AG09319 (cell line): Measurements from ENCODE around the gene KAT5.
"Not testable (repeated sequence)": the region's sequence is repeated elsewhere in the genome, so short reads cannot be mapped to it uniquely, and the experiment has no call there.

Experiments used
- DNase-seq: peaks from one replicate; pipeline ENCODE4 v3.0.0-alpha.2; 2010; ENCODE audit warnings: low read depth; ENCODE audit errors: extremely low read depth
- CTCF ChIP-seq: IDR thresholded peaks from 2 replicates; pipeline ENCODE4 v1.5.1; 2011; ENCODE audit warnings: low read depth, mild to moderate bottlenecking, inconsistent platforms, low read length, moderate library complexity

Gene KAT5

DNA sequence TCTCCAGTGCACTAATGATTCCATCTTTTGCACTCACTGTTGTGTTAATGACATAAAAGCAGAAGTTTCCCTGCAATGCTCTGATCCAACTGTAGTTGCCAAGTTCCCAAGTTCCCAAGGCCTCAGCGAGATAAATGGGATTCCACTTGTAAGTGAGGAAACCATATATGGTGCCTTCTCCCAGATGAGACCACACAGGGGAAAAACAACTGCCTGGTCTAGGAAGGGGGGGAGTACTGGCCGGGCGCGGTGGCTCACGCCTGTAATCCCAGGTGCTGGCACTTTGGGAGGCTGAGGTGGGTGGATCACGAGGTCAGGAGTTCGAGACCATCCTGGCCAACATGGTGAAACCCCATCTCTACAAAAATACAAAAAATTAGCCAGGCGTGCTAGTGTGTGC is 26.1 kb upstream of the KAT5 start:
- DNase-seq = no peak
- no peak for TF ChIP-seq CTCF

GRCh38 chr11:65691847-65692246 is 20.2 kb upstream of the KAT5 start:
- DNase-seq = not testable (repeated sequence)

DNA sequence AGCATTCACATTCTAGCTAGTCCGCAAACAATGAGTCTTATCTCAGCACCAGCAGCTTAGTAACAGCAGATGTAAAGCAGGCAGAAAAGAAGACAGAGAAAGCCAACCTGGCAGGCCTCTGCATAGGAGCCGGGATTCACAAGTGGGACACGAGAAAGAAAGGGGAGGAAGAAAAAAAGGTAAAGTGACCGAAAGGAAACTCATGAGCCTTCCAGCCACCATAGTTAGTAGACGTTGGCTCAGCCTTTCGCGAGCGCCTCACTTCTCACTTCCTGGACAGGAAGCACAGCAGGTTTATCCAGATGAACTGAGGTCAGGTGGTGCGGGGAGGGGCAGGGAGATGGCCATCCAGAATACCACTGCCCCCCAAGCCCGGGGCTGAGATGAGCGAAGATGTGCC is 19.7 kb upstream of the KAT5 start:
- TF ChIP-seq CTCF = no peak
- no peak for DNase-seq

DNA sequence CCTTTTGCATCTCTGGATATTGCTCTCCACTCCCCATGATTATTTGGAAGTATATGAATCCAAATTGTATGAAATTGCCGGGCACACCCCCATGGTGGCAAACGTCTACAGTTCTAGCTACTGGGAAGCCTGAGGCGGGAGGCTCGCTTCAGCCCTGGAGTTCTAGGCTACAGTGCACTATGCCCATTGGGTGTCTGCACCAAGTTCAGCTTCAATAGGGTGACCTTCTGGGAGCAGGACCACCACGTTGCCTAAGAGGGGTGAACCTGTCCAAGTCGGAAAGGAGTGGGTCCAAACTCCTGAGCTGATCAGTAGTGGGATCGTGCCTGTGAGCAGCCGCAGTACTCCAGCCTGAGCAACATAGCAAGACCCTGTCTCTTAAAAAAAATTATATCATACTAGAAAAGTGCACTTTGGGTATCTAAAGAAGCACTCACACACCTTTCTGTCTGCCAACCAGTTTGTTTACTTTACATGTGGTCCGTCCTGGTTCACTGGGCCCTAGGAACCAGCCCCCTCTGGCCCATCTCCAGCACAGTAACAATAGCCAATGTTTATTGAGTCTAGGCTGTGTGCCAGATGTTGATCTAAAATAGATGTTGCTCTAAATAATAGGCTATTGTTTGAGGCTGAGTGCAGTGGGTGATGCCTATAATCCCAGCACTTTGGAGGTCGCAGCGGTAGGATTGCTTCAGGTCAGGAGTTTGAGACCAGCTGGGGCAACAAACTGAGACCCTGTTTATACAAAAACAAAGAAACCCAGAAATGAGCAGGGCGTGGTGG is 16.4 kb upstream of the KAT5 start:
- no peak for DNase-seq
- no peak for TF ChIP-seq CTCF

GRCh38 chr11:65696802-65697552 is 15.1 kb upstream of the KAT5 start:
- no peak for TF ChIP-seq CTCF
- no peak for DNase-seq

DNA sequence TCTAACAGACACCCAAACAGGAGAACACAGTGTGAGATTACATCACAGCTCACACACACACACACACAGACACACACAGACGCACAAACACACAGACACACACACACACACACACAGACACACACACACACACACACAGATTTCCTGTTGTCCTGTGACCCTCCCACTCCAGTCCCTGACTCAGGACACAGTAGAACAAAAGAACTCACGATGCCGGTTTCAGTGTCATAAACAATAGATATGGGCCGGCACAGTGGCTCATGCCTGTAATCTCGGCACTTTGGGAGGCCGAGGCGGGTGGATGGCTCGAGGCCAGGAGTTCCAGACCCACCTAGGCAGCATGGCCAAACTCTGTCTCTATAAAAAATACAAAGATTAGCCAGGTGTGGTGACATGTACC is 13.8 kb upstream of the KAT5 start:
- no peak for DNase-seq
- no peak for TF ChIP-seq CTCF

DNA sequence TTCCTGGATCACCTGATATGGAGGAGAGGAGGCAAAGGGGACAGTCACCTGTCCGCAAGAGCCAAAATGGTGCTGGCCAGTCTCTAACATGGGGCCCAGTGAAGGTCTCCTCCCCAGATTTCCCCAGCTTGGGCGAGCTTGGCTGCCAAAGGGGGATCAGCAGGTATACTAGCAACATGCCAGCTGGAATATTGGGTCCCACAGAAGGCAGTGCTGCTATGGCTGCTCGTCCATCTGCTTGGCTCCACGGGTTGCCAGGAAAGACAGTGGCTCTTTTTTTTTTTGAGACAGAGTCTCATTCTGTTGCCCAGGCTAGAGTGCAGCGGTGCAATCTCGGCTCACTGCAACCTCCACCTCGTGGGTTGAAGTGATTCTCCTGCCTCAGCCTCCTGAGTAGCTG is 12.7 kb upstream of the KAT5 start:
- DNase-seq = no peak
- TF ChIP-seq CTCF = no peak
